ENCODE measurements around the gene PEX5. TPM values are rescaled to one million over a fixed set of nuclear protein-coding genes. Genes with fewer than 3 reads are reported as not detected.
A peak's percentile ranks its signal among the peaks of the same experiment; 100 is the strongest.
"Not testable (repeated sequence)": the region's sequence is repeated elsewhere in the genome, so short reads cannot be mapped to it uniquely, and the experiment has no call there.

The PEX5 gene
- total RNA-seq, 1 experiment from 2014 or later, result 41.2 TPM

- DNase-seq (ENCODE audit: low spot score), result not testable (repeated sequence)
Observed at GRCh38 chr12:7213745-7214144, 24.3 kb downstream of the PEX5 start.

- no peak for DNase-seq (ENCODE audit: low spot score)
Observed at GRCh38 chr12:7217475-7218069, 28.1 kb downstream of the PEX5 start.

- DNase-seq (ENCODE audit: low spot score), result peak; percentile 86
Observed at GRCh38 chr12:7219599-7220243, 30.2 kb downstream of the PEX5 start.

GRCh38 chr12:7221486-7221885, 32.0 kb downstream of the PEX5 start:
- DNase-seq (ENCODE audit: low spot score), result no peak

GRCh38 chr12:7229741-7230140, 40.3 kb downstream of the PEX5 start:
- DNase-seq (ENCODE audit: low spot score), result no peak

- no peak for DNase-seq (ENCODE audit: low spot score)
Observed at GRCh38 chr12:7241404-7242005, 52.0 kb downstream of the PEX5 start.

GRCh38 chr12:7242176-7243101, 53.0 kb downstream of the PEX5 start:
- DNase-seq (ENCODE audit: low spot score), result no peak

GRCh38 chr12:7251328-7251996, 62.0 kb downstream of the PEX5 start:
- not testable (repeated sequence) for DNase-seq (ENCODE audit: low spot score)

GRCh38 chr12:7259060-7259459, 69.6 kb downstream of the PEX5 start:
- DNase-seq (ENCODE audit: low spot score), result no peak

Other genes starting within 250 kb of the PEX5 start
- gene RNU7-1, start 245.9 kb upstream of the PEX5 start, total RNA-seq (2014; rRNA removed; shearing (Covaris generic)), result not detected in 2 replicates
- 102 and 112 TPM in 2 replicates for gene C12orf57, start 245.7 kb upstream of the PEX5 start, total RNA-seq (2014; rRNA removed; shearing (Covaris generic))
- gene PTPN6, start 238.3 kb upstream of the PEX5 start, total RNA-seq (2014; rRNA removed; shearing (Covaris generic)), result 29.2 and 35.2 TPM in 2 replicates
- gene PHB2, start 219.0 kb upstream of the PEX5 start, total RNA-seq (2014; rRNA removed; shearing (Covaris generic)), result 417 and 420 TPM in 2 replicates
- gene EMG1, start 218.8 kb upstream of the PEX5 start, total RNA-seq (2014; rRNA removed; shearing (Covaris generic)), result 59.5 and 64.0 TPM in 2 replicates
- 35.9 and 37.3 TPM in 2 replicates for gene LPCAT3, start 171.2 kb upstream of the PEX5 start, total RNA-seq (2014; rRNA removed; shearing (Covaris generic))
- 0.56 and 1.1 TPM in 2 replicates for gene C1S, start 129.0 kb upstream of the PEX5 start, total RNA-seq (2014; rRNA removed; shearing (Covaris generic))
- gene C1R, start 97.2 kb upstream of the PEX5 start, total RNA-seq (2014; rRNA removed; shearing (Covaris generic)), result 0.03 and 0.53 TPM in 2 replicates
- gene C1RL, start 80.5 kb upstream of the PEX5 start, total RNA-seq (2014; rRNA removed; shearing (Covaris generic)), result 38.9 and 39.1 TPM in 2 replicates
- 0.41 TPM in 1 of 2 replicates, not detected in the other for gene RBP5, start 60.8 kb upstream of the PEX5 start, total RNA-seq (2014; rRNA removed; shearing (Covaris generic))
- 15.3 and 16.9 TPM in 2 replicates for gene CLSTN3, start 59.3 kb upstream of the PEX5 start, total RNA-seq (2014; rRNA removed; shearing (Covaris generic))
- not detected in 2 replicates for gene ACSM4, start 114.4 kb downstream of the PEX5 start, total RNA-seq (2014; rRNA removed; shearing (Covaris generic))